Progenitor cell of endocrine pancreas (in vitro differentiated cells): Measurements from ENCODE around the gene MSANTD1. TPM values are rescaled to one million over a fixed set of nuclear protein-coding genes. Genes with fewer than 3 reads are reported as not detected.

ENCODE experiments used
- DNase-seq: peaks from one replicate; pipeline ENCODE4 v3.0.0; 2021; ENCODE audit warnings: low spot score; ENCODE audit not compliant: unreplicated experiment
- H3K27ac Mint-ChIP-seq: 2 replicates; pipeline ENCODE4 v1.8.0; 2021; ENCODE audit warnings: mild to moderate bottlenecking, moderate library complexity, mixed read lengths
- H3K27me3 Mint-ChIP-seq: 2 replicates; pipeline ENCODE4 v1.8.0; 2021; ENCODE audit warnings: mixed read lengths
- H3K36me3 Mint-ChIP-seq: 2 replicates; pipeline ENCODE4 v1.8.0; 2022; ENCODE audit warnings: mixed read lengths; ENCODE audit not compliant: insufficient read depth
- H3K4me1 Mint-ChIP-seq: 2 replicates; pipeline ENCODE4 v1.8.0; 2021; ENCODE audit warnings: low read depth, mixed read lengths
- H3K4me3 Mint-ChIP-seq: 2 replicates; pipeline ENCODE4 v1.8.0; 2021; ENCODE audit warnings: low read depth, mild to moderate bottlenecking, moderate library complexity, mixed read lengths
- H3K9me3 Mint-ChIP-seq: 2 replicates; pipeline ENCODE4 v1.8.0; 2021; ENCODE audit warnings: low read depth, mixed read lengths
- total RNA-seq: library from RNA; stranded (reverse); gene quantifications from 2 replicates; pipeline ENCODE4 v1.2.1, GENCODE V29; 2021
- TF ChIP-seq, protein P1 (sequence below): fragments of 200-600 bp; sonication (generic); IDR thresholded peaks from one replicate; pipeline ENCODE4 v1.5.0; 2021; ENCODE audit warnings: antibody characterized with exemption, mild to moderate bottlenecking; ENCODE audit not compliant: unreplicated experiment

Gene MSANTD1
- total RNA-seq, 1 donor from 2014 or later, result 2.1 TPM

DNA sequence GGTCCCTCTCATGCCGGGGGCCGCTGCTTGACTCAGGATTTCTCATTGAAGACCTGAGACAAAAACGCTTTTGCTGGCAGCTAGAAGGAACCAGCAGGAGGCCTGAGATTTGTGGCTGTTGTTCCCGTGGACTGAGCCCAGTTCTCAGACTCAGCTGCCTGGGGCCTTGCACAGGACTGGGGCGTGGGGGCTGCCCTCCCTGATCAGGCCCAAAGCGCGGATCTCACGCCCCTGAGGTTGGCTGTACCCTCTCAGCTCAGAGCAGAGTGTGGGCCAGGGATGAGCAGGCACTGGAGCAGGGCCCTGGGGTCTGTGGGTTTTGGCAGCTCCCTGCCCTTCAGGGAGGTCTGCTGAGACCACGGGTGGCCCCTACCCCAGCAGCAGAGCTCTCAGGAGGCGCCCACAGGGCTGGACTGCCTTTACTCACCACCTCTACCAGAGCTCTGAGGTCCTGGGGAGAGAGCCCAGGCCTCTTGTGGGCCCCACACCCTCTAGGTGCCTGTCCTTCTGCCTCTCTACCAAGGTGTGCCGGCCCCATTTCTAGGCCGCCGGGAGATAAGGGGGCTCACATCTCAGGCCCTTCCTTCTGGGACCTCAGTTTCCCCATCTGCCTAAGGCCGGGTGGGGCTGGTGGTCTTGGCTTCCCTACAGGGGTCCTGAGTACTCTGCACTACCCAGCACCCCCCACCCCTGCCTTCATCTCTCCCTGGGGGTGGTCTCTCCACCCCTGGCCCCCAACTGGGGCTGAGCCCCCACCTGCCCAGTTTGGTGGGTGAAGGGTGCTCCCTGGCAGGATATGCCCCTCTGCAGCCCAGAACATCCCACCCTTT is 5.6 kb downstream of the MSANTD1 start:
- no peak for DNase-seq
- TF ChIP-seq, protein P1, sequence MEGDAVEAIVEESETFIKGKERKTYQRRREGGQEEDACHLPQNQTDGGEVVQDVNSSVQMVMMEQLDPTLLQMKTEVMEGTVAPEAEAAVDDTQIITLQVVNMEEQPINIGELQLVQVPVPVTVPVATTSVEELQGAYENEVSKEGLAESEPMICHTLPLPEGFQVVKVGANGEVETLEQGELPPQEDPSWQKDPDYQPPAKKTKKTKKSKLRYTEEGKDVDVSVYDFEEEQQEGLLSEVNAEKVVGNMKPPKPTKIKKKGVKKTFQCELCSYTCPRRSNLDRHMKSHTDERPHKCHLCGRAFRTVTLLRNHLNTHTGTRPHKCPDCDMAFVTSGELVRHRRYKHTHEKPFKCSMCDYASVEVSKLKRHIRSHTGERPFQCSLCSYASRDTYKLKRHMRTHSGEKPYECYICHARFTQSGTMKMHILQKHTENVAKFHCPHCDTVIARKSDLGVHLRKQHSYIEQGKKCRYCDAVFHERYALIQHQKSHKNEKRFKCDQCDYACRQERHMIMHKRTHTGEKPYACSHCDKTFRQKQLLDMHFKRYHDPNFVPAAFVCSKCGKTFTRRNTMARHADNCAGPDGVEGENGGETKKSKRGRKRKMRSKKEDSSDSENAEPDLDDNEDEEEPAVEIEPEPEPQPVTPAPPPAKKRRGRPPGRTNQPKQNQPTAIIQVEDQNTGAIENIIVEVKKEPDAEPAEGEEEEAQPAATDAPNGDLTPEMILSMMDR, result no peak
- Mint-ChIP-seq H3K9me3 (no peaks in the 10 kb centered on the region), H3K27ac (no peak overlapping the region), H3K27me3 (no peaks in the 10 kb centered on the region), H3K4me1 (peaks cover 3% of the 10 kb centered on the region), H3K36me3 (peaks cover 3% of the 10 kb centered on the region), H3K4me3 (no peak overlapping the region)

DNA sequence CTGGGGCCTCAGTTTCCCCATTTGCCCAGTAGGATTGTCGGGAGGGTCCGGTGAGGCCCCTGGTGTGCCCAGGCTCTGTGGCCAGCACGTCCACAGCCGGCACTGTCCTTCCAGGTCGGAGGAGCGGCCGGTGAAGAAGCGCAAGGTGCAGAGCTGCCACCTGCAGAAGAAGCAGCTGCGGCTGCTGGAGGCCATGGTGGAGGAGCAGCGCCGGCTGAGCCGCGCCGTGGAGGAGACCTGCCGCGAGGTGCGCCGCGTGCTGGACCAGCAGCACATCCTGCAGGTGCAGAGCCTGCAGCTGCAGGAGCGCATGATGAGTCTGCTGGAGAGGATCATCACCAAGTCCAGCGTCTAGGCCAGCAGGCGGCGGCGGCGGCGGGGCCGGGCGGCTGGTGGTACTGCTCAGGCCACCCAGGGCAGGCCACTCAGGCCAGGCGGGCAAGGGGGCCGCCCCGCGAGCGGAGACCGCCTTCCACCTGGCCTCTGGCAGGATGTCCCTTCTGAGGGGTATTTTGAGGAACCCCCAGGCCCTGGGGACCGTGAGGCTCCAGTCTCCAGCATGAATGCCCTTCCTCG is 6.7 kb downstream of the MSANTD1 start:
- no peak overlapping the region for H3K27ac Mint-ChIP-seq
- H3K27me3 Mint-ChIP-seq, result no peaks in the 10 kb centered on the region
- H3K9me3 Mint-ChIP-seq, result no peaks in the 10 kb centered on the region
- H3K36me3 Mint-ChIP-seq, result peaks cover 4% of the 10 kb centered on the region
- H3K4me1 Mint-ChIP-seq, result no peaks in the 10 kb centered on the region
- TF ChIP-seq, protein P1, result no peak
- DNase-seq, result no peak
- no peak overlapping the region for H3K4me3 Mint-ChIP-seq

DNA sequence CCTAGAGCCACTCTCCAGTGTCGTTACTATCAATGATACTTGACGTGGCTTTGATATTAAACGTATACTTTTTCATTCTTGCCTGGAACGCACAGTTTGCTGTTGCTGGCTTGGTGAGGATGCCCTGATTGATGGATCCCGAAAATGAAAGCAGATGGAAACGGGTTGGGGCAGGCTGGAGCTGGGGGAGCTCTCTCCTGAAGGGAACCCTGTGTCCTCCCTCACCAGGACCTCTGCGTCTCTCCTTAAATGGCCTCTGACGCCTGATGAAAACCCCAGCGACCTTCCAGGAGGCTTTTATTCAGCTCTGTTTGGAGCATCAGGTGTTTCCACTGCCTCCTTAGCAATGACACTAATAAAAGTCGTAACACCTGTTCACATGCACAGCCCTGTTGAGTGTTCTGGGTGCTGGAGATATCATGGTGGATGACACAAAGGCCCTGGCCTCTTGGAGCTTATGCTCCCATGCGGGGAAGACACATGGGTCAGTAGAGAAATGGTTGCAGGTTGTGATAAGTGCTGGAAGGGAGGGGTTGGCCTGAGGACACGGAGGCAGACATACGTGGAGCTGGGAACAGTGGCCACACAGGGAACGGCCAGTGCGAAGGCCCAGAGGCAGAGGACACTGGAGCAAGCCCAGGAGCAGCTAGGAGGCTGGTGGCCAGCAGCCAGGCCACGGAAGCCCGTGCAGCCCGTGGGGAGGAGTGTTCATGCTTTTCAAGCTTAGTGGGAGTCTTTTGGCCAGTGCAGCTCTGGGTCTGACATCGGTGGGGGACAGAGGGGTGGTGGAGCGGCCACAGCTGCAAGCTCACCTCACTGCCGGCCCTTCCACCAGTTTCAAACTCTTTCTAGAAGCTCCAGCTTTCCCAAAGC is 7.5 kb downstream of the MSANTD1 start:
- H3K4me3 Mint-ChIP-seq, result no peak overlapping the region
- no peak overlapping the region for H3K27ac Mint-ChIP-seq
- H3K9me3 Mint-ChIP-seq, result no peaks in the 10 kb centered on the region
- H3K27me3 Mint-ChIP-seq, result no peaks in the 10 kb centered on the region
- no peak for DNase-seq
- peaks cover 4% of the 10 kb centered on the region for H3K36me3 Mint-ChIP-seq
- no peaks in the 10 kb centered on the region for H3K4me1 Mint-ChIP-seq
- TF ChIP-seq, protein P1, result no peak

DNA sequence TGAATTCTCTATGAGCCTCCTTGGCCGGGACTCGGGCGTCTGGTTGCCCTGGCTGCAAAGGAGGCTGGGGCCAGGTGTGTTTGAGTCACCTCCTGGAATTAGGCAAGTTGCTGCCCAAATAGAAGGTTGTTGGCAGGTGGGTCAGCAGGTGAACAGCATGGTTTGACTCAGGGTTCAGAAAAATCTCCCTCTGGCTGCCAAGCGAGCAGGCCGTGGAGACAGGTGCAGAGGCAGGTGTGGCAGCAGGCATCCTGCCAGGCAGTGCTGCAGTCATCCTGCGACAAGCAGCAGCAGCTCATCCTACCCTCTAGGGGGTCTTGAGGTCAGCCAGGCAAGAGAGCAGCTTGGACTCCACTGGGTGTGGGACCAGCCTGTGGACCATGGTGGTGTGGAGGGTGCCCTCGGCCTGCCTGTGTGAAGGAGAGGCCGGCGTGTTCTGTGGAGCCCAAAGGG is 8.2 kb downstream of the MSANTD1 start:
- Mint-ChIP-seq H3K4me1 (no peaks in the 10 kb centered on the region), H3K9me3 (no peaks in the 10 kb centered on the region), H3K27ac (no peak overlapping the region)

More for the DNA sequence above, 8.2 kb downstream of the MSANTD1 start:
- TF ChIP-seq, protein P1, result no peak
- no peak for DNase-seq
- H3K4me3 Mint-ChIP-seq, result no peak overlapping the region
- H3K36me3 Mint-ChIP-seq, result peaks cover 4% of the 10 kb centered on the region
- no peaks in the 10 kb centered on the region for H3K27me3 Mint-ChIP-seq
